Activated CD8-positive, alpha-beta memory T cell treated with anti-CD3 and anti-CD28 coated beads, Interleukin-2, amount 50 U/mL, for 24 hours (primary cell): ENCODE results near the gene OR4E2.
"Not testable (repeated sequence)": the region's sequence is repeated elsewhere in the genome, so short reads cannot be mapped to it uniquely, and the experiment has no call there.

ENCODE experiments used
- DNase-seq: peaks from one replicate; pipeline ENCODE4 v3.0.0-alpha.2; 2020; ENCODE audit errors: extremely low read depth

The OR4E2 gene, protein sequence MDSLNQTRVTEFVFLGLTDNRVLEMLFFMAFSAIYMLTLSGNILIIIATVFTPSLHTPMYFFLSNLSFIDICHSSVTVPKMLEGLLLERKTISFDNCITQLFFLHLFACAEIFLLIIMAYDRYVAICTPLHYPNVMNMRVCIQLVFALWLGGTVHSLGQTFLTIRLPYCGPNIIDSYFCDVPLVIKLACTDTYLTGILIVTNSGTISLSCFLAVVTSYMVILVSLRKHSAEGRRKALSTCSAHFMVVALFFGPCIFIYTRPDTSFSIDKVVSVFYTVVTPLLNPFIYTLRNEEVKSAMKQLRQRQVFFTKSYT

DNA sequence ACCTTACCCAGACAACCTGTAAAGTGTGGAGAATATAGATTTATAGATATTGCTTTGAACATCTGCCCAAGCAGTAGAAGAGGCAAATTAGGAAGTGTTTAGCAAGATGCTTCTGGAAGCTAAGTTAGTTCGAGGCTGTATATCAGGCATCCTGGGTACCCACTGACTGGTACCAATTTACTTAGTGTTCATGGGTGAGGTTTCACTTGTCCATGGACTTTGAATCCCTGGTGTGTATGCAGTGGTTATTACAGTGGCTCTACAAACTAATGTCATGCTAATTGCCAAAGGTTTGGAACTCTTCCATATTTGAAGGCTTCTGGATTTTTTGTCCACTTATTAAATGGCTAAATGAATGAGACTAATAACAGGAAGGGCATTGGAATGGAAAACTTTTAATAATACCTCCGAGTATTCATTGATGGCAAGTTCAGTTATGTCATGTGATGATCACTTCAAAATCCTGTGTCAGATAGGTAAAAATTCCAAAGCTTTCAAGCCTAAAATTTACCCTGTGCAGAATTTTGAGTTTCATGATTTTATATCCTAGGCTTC is at the start of gene OR4E2:
Gene OR4E2 (plus strand): TSS at position 505 of the 555 bp plus-strand sequence. CDS start 11,248 bp downstream, outside the sequence.
- no peak for DNase-seq

DNA sequence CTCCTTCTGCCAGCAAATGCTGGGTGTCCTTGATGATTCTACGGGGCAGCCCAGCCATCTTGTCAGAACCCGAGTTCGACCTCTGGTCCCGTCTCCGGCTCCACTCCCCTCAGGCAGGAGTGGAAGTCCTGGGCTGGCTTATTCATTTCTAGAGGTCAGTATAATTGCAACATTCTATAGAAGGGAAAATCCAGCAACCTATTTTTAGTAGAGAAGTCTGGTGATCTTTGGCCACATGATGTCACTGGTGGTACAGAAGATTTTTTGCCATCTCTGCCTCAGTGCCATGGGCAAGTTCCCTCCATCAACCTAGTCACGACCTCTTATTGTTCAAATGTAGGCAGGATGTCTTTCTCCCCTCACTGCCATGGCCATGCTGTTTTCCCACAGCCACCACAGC is 41.3 kb upstream of the OR4E2 start:
- DNase-seq: no peak

DNA sequence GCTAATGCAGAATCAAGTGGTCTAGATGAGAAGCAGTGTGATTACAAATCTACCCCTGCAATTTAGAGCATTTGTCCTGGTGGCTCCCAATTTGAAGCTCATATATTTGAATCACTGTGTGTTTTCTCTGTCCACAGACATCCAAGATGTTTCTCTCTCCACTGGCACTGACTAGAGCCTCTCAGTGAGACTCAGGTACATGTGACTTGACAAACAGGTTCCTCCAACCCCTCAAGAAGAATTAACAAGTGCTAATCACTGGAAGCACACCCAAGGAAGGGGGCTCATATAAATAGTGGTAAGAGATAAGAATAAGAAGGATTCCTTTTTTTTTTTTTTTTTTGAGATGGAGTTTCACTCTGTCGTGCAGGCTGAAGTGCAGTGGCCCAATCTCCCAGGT is 39.4 kb upstream of the OR4E2 start:
- no peak for DNase-seq

DNA sequence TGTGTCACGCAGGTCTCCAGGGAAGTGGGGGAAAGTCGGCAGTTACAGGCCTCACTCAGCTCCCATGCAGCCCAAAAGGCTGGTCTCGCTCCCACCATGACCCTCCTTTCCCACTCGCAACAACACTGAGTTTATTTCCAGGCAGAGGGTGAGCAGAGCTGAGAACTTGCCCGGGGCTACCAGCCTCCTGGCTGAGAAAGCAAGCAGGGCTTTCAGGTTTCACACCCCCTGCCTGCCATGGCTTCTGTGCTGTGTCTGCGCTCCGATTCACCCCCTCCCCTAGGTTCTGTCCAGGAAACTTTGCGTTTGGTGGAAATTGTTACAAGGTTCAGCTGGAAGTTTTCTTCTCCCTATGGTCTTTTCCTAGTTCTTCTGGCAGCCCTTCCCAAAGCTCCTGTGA is 36.0 kb upstream of the OR4E2 start:
- DNase-seq: no peak

DNA sequence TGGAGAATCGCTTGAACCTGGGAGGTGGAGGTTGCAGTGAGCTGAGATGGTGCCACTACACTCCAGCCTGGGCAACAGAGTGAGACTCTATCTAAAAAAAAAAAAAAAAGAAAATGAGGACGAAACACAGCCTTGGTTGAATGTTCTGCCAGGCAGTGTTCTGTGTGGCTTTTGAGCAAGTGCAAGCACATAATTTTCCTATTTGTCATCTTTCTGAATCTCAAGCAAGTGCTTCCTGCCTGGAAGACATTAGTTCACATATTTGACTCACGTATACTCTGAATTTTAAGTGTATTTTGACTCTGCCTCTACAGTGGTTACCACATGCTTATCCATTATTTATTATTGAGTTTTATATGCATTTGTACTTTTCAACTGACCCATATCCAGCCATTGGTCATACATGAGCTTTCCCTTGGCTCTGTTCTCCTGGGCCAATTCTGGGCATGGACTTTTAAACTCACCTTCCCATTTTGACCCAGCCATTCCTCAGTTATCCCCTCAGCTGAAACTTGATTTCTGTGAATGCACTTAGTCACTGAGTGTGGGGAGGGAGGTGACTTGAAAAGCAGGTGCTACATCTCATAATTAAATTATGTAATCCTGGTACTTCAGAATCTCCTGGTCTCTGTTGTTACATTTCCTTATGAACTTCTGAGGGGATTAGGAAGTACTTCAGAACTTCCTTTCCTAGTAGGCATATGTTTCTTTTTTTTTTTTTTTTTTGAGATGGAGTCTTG is 27.0 kb upstream of the OR4E2 start:
- no peak for DNase-seq

DNA sequence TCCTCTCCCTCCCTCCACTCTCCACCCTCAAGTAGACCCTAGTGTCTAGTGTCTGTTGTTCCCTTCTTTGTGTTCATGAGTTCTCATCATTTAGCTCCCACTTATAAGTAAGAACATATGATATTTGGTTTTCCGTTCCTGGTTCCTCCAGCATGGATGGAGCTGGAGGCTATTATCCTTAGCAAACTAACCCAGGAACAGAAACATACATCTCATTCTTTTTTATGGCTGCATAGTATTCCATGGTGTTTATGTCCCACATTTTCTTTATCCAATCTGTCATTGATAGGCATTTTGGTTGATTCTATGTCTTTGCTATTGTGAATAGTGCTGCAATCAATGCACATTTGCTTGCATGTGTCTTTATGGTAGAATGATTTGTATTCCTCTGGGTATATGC is 23.1 kb upstream of the OR4E2 start:
- not testable (repeated sequence) for DNase-seq

DNA sequence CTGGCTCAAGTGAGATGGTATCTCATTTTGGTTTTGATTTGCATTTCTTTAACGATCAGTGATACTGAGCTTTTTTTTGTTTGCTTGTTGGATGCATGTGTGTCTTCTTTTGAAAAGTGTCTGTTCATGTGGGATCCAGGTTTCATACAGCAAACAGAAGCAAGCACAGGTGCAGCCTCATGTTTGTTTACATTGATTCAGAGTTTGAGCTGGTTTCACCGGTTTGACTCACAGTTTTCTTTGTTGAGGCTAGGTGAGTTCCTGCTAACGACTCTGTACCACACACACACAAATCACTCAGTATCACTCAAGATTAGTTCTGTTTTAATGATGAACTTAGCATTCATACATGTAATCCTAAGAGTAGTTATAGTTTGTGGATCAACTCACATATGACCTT is 22.6 kb upstream of the OR4E2 start:
- DNase-seq: no peak

DNA sequence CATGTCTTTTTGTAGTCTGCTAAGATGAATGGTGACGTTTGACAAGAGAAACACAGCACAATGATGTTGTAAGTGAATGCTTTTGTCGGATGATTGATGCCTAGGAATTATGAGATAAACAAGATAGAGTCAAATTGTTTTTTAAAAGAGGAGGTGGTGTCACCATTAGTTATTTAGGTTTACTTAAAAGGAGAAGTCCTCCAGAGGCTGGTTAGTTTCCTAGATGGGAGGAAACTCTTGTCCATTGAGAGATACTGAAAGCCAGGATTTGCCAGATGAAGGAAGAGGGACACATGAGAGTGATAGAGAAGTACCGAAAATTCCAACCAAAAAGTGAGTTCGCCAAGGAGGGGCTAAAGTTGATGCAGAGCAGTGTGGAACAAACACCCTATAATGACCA is 18.8 kb upstream of the OR4E2 start, which contains the start of gene OR10G2:
Gene OR10G2 (minus strand): TSS at position 101 of the 400 bp plus-strand sequence. CDS start 98 bp downstream, at position 3.
- no peak for DNase-seq

DNA sequence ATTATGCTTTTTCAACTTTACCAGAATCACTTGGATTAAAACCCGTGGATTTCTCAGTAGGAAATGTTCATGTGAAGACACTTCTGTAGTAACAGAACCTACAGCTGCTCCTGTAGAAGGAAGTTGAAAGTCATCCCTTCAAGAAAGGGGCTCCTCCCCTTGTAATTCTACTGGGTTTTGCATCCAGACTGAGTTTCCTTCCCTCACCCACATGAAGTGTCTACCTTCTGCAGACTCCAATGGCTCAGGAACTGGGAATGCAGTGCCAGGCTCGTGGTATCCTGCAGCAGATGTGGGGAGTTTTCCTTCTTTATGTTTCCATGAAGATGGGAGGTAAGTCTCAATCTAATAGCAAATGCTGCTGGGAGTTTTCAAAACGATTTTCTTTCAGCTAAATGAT is 11.0 kb upstream of the OR4E2 start:
- DNase-seq: no peak

DNA sequence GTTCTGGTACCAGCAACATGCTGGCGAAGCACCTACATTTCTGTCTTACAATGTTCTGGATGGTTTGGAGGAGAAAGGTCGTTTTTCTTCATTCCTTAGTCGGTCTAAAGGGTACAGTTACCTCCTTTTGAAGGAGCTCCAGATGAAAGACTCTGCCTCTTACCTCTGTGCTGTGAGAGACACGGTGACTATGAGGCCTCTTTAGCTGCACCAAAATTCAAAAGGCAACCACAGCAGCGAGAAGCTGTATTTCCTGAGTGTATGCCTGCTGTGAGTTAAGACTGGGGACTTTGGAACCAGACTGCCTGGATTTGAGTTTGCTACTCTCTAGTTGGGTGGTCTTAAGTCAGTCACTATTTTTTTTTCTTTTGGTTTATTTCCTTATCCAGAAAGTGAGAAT is 10.2 kb upstream of the OR4E2 start:
- no peak for DNase-seq

DNA sequence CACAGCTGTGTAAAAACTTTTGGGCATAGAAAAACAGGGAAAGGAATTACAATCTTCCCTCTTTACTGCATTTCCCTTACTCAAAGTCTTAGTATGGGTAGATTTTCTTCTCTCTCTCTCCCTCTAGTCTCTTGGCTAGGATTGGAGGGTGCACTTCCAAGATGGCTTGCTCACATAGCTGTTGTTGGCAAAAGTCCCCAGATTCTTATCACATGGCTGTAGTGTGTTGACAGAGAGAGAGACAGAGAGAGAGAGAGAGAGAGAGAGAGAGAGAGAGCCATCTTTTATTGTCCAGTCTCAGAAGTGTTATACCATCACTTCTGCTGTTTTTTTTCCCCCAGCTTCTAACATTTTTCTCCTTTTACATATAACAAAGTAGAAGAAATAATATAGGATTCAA is 6.3 kb upstream of the OR4E2 start:
- DNase-seq: no peak

DNA sequence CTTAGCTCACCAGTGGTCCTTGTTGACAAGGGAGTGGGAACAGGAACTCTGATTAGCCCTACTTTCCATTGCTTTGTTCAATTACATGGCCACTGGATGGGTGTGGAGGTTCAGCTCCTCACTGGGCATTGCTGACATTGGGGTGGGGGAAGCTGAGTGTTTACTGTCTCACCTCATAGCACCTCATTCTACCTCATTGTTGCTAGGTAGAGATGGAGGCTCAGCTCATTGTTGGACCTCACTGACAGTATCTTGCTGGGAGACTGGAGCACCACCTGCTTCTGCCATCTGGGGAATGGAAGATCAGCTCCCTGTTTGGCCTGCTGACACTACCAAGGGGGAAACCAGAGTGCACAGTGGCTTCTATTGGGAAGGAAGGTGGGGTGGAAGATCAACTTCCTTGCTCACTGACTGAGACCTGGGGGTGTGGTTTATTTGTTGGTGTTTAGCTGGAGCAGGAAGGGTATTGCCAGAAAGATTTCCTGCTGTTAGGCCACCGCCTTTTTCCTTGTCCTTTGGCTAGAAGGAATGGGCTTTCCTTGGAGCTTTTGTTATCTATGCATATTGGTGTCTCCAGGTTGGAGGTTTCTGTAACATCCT is 1.3 kb upstream of the OR4E2 start:
- no peak for DNase-seq

DNA sequence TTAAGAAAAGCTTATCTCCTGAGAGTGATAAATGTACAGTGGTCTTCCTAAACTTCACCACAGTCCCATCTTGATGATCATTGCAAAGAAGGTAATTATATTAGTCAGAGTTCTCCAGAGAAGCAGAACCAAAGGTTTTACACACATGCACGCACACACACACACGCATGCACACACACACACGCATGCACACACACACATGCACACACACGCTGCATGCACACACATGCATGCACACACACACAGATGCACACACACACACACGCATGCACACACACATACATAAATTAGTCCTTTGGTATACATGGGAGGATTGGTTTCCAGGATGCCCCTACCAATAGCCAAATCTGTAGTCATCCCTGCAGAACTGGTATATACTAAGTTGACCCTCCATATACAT is 580 bp downstream of the OR4E2 start:
- no peak for DNase-seq

DNA sequence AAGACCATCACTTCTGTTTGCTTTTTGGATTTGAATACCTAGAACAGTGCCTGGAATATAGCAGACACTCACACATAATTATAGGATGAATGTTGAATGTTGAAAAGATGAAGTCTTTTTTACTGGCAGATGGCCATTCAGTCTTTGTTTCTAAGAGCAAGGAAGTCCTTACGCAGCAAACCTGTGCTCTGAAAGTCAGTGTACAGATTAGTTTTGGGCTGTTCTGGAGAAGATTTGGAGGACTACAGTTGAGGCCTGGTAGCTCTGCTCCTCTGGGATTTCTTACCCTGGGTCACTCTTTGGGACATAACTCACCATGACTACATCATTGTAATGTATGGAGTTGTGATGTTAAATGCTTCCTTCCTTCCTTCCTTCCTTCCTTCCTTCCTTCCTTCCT is 3.3 kb downstream of the OR4E2 start:
- no peak for DNase-seq

DNA sequence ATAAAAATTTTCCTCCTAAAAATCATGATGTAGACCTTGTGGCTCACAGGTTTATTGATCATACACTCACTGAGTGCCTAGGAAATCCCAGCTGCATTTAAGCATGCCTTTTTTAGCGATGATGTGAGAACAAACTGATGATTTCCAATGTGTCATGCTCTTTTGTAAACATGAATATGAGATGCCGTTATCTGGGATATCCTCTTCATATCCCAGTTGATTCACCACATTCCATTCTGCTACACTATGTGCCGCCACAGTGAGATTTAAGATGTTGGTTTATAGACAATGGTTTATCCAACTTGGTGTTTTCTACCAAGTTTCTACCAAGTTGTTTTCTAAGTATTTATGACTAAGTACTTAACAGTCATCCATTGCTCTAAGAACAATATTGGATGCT is 14.7 kb downstream of the OR4E2 start:
- no peak for DNase-seq

DNA sequence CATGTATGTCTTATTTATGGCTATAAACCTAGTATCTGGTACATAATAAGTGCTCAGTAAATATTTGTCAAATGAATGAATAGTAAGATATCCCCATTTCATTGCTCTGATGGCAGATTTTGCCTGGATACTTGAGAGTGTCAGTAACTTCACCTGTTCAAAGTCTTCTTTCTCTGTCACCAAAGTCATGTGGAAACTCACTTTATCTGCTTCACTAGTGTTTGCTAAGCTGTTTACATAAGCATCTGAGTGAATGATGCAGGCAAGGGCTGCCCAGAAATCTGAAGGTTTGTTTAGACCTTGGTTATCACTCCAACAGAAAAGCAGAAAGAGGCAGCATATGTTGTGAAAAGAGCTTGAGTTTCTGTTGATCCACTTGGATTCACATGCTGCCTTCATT is 15.6 kb downstream of the OR4E2 start:
- no peak for DNase-seq

DNA sequence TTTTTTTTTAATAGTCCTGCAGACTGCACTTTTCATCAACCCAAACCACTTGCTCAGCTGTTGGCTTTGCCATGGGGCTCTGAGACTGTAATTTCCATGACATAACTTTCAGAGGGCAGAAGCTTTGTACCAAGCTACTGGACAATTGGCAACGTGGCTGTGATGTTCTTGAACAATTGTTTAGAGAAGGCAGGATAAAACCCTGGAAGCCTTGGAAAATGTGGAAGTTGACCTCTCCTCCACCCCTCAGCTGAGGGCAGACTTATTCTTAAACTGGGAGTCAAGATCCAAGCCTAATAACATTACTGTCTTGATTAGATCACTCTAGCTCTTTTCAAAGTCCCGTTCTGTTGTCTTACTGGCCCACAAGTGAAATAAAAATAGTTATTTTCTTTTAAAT is 17.7 kb downstream of the OR4E2 start:
- no peak for DNase-seq

DNA sequence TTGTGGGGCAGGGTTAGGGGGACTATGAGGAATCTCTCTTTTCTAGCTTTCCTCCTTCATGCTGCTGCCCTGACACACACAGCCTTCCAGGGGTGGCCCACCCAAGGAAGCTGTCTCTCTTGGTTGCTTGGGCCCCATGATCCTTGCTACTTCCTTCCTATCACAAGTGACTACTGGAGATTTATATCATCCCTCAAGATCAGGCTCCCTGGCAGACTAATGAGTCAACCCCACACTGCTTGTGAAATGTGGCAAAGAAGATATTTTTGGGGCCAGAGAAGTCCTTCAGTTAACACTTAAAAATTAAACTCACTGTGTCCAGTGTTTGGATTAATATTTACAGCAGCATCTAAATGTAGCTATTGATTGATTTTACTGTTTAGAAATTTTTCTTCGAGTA is 18.5 kb downstream of the OR4E2 start:
- DNase-seq: no peak

DNA sequence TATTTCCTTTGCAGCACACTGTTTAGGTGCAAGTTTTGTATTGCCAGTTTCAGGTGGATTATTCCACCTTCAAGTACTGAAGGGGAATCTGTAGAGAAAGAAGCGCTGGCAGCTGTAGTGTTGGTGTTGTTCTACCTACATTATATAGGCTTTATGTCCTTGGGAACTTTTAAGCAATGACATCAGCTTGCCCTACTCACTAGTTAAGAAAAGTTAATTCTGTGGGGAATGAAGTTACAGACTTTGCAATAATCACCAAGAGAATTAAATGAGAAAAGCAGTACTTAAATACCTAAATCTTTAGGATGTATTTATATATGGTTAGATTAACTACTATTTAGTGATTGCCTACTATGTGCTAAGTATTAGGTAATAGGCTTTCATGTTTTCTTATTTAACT is 20.1 kb downstream of the OR4E2 start, which contains the start of gene OR4E1:
Gene OR4E1 (minus strand): TSS at position 101 of the 400 bp plus-strand sequence. CDS start 2,883 bp downstream, outside the sequence.
- no peak for DNase-seq

DNA sequence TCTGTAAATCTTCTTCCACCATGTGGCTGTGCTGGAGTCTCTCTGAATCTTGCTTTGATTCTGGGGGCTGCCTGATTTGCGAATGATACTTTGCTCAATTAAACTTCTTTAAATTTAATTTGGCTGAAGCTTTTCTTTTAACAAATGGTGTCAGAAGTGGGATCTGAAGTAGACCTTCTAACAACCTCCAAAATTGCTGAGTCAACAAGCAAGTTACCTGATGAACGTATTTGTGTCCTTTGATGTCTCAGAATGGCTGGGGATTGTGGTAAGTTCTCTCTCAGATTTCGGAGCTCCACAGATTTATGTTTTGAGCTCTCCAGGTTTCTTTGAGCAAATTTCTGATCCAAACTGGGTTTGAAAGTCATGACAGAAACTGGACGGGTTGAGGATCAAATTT is 21.9 kb downstream of the OR4E2 start:
- DNase-seq: no peak

DNA sequence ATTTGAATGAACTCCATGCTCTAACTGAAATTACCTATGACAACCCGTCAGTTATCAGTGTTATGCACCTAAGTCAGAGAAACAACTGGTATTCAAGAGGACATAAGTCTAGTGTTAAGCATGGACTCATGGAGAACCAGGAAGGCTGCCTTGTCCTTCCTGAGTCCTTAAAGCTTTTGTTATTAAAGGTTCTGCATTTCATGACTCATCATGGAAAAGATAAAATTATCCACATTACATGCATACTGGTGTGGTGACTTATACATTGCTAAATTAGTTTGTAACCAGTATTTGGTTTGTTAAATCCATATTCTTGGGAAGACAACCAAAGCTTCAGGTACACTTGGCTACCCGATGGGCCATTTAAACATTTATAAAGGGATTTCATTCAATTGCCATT is 26.4 kb downstream of the OR4E2 start:
- no peak for DNase-seq

DNA sequence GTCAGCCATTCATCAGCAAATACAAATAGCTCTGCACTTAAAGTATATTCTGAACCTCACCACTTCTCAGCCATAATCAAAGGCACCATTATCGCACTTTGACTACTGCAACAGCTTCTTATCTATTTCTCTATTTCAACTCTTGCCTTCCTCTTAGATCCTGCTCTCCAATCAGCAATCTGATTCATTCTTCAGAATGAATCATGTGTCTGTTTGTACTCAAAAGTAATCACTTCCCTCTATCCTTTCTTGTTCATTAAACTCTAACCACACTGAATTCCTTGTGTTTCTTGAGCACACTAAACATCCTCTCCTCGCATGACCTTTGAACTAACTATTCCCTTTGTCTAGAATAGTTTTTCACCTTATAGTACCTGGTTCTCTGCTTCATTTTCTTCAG is 32.8 kb downstream of the OR4E2 start:
- DNase-seq: no peak

DNA sequence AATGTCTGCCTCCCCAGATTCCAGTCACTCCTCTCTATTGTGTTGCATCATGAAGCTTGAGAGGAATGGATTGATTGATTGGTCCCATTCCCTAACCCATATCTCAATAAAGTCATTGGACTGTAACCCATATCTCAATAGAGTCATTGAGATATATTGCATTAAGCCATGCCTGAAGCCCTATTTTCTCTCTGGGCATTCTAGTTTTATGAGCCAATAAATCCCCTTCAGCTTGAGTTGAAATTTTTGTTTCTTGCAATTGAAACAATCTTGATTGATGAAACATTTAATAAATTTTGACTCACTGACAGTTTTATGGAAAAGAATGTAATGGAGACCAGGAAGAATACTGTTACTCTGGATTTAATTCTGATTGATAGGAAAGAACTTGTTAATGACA is 40.8 kb downstream of the OR4E2 start:
- DNase-seq: no peak
